ENCODE measurements around the gene CDC20.

The CDC20 gene

DNA sequence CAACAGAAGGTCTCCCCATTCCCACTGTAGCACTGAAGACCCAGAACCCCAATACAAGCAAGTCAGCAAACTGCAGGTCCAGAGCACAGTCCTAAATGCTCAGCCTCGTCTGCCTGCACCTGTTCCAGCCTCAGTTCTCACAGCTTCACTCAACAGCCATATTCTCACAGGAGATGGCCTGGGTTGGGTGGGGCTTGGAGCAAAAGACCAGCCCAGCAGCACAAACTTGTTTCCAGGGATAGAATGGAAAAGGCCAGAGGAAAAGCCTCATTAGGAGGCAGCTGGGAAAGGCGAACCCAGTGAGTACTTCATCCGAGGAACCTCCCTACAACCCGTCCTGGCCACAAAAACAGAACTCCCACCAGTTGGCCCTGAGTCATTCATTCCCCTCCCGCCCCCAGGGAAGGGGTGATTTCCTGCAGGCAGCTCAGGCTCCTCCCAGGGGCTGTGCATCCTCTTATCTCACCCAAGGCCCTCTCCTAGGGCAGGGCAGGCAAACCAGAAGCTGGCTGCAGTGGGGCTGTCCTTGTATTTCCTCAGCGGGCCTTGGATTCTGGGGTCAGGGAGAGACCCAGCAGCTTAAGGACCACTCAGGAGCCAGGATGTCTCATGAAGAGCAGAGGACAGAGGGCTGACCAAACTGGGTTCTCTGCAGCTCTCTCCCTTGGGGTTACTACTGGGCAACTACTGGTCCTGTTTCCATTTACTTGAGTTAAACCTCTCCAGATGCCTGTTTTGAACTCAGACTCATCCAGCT, 28.6 kb upstream of the CDC20 start:
- DNase-seq (ENCODE audit: low read depth in 2 of 2): peak; percentile 58 to 63

- DNase-seq (ENCODE audit: low read depth in 2 of 2): no peak
Measured at GRCh38 chr1:43331688-43332087, 27.1 kb upstream of the CDC20 start.

DNA sequence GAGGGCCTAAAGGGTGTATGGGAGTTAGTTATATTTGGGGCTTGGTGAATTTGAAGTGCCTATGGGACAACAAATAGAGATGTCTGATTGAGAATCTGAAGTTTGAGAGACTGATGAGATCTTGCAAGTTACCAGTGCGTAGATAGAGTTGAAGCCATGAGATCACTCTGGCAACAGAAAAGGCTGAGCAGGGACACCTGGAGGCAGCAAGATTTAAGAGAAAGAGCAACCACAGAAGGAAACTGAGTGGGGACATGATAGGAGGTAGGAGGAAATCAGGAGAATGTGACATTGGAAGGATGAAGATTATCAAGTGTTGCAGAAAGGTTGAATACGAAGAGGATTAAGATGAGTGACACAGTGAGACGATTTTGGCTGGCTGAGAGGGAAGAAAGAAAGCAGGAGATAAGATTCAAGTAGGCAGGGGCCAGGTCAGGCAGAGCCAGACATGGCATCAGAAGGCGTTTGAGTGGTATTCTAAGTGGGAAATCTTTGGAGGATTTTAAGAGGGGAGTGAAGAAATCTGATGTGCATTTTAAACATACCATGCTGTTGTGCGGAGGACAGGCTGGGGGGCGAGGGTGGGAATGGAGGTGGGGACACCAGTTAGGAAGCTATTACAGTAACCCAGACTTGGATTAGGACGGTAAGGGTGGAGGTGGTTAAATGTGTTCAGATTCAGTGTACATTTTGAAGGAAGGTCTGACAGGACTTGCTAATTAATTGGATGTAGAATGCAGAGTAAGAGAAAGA, 24.2 kb upstream of the CDC20 start:
- no peak for DNase-seq (ENCODE audit: low read depth in 2 of 2)

GRCh38 chr1:43337588-43337987, 21.2 kb upstream of the CDC20 start, which contains the start of gene MPL:
MPL (plus strand) TSS chr1:43337818; CDS start chr1:43337849, 31 bp downstream.
- no peak for DNase-seq (ENCODE audit: low read depth in 2 of 2)

GRCh38 chr1:43338001-43338400, 20.8 kb upstream of the CDC20 start:
- DNase-seq (ENCODE audit: low read depth in 2 of 2): no peak

- DNase-seq (ENCODE audit: low read depth in 2 of 2): no peak
Measured at GRCh38 chr1:43339584-43340232, 19.1 kb upstream of the CDC20 start.

- no peak for DNase-seq (ENCODE audit: low read depth in 2 of 2)
Measured at GRCh38 chr1:43340559-43340958, 18.2 kb upstream of the CDC20 start.

DNA sequence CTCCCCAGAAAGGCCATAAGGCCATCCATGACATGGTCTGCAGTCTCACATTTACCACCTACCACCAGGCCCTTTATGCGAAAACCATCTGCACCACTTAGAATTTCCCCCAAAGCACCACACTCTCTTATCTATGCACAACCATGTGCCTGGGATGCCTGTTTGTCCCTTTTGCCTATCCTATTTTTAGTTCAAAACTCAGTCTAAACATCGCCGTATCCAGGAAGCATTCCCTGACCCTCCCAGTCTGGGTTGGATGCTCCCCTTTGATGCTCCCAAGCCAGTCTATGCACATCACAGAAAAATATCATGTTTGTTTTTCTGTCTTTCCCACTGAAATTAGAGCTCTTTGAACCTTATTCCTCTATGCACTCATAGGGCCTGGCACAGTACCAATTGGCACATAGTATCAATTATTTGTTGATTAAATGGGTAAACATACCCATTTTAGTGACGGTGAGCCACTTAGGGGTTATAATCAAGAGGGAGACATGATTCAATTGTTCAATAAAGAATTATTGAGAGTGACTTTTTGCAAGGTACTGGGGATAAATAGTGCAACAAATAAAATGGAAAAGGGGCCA, 14.4 kb upstream of the CDC20 start:
- no peak for DNase-seq (ENCODE audit: low read depth in 2 of 2)

DNA sequence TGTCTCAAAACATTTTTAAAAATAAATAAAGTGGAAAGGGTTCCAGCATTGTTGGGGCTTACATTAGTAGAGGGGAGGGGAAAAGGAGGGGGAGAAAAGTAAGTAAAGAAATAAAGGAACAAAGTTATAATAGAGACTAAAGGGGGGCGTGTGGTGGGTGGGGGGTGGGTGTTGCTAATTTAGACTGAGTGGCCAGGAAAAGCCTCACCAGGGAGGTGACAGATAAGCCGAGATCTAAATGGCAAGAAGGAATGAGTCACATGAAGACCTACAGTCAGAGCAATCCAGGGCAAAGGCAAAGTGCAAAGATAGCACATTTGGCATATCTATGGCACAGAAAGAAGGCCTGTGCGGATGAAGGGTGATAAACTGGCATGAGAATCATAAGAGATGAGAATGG, 13.7 kb upstream of the CDC20 start:
- DNase-seq (ENCODE audit: low read depth in 2 of 2): no peak

DNA sequence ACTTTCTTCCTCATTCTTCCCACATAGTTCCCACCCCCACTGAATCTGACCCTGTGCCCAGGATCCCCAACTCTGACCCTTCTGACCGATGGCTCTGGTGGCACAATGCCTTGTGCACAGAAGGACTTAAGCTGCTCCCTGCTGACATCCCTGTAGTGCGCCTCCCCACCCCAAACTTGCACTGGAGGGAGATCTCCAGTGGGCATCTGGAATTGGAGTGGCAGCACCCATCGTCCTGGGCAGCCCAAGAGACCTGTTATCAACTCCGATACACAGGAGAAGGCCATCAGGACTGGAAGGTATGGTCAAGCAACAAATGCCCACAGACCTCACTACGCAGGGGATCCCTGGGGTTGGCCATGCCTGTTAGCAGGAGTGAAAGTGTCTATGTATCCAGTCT, 12.1 kb upstream of the CDC20 start:
- DNase-seq (ENCODE audit: low read depth in 2 of 2): no peak

- DNase-seq (ENCODE audit: low read depth in 2 of 2): no peak
Measured at GRCh38 chr1:43348343-43348808, 10.4 kb upstream of the CDC20 start.

- DNase-seq (ENCODE audit: low read depth in 2 of 2): peak in 1 of 2 donors; percentile 30
Measured at GRCh38 chr1:43348809-43349593, 9.8 kb upstream of the CDC20 start.

DNA sequence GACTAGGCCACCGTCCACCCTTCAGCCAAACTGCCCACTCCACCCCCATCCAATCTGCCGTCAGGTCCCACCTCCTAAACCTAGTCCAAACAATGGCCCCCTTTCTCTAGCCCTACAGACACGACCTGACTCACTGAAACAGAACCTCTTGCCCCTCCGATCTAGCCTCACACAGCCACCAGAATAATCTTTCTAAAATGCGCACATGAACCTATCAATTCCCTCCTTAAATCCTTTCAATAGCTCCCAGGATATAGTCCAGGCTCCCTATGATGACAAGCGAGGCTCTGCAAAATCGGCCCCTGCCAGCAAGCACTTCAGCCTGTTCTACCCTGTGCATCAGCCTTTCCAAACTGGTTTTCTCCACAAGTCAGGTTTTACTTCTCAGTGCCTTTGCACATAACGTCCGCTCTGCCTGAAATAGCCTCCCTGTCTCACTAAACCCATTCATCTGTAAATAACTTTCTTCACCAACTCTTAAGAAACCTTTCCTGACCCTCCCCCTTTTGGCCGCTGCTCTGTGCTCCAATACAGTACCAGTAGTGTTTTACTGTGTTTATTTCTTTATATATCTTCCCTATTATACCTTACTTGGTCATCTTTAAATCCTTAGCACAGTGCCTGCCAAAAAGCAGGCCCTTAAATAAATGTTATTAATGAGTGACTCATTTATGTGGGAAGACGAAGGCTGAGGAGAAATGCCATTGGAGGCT, 9.0 kb upstream of the CDC20 start:
- DNase-seq (ENCODE audit: low read depth in 2 of 2): no peak

DNA sequence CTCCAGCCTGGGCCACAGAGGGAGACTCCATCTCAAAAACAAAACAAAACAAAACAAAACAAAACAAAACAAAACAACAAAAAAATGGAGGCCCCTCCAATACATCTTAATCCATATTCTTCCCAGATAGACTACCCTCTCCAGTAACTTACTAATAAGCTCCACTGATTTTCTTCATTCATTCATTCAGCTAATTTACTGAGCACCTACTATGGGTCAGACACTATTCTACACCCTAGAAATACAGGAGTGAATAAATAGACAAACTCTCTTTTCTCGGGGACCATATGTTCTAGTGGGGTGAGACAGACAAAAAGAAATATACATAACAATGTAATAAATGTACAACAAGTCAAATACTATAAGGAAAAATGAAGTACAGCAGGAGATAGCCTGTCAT, 7.8 kb upstream of the CDC20 start:
- no peak for DNase-seq (ENCODE audit: low read depth in 2 of 2)

DNA sequence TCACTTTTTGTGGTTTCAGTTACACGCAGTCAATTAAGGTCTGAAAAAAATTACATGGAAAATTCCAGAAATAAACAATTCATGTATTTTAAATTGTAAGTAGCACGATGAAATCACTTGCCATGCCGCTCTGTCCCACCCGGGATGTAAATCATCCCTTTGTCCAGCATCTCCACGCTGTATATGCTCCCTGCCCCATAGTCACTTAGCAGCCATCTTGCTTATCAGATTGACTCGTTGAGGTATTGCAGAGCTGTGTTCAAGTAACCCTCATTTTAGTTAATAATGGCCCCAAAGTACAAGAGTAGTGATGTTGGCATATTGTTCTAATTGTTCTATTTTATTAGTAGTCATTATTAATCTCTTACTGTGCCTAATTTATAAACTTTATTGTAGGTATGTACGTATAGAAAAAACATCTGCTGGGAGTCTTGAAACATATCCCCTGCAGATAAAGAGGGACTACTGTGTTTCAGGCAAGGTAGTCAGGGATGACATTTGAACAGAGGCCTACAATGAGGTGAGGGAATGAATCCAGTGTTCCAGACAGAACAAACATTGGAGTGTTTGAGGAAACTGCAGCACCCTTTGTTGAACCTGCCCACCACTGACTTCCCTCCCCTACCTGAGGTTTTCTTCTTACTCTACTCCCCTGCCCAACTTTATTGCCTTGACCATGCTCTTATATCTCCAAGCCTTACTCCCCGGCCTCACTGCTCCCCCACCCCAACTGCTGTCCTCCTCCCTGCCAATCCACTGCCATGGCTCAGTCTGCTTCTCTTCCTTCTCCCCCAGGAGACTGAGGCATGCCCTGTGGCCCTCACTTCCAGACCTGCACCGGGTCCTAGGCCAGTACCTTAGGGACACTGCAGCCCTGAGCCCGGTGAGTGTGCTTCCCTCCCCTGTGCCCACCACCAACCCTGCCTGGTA, 7.1 kb upstream of the CDC20 start:
- DNase-seq (ENCODE audit: low read depth in 2 of 2): no peak

- DNase-seq (ENCODE audit: low read depth in 2 of 2): no peak
Measured at GRCh38 chr1:43352351-43352705, 6.5 kb upstream of the CDC20 start.

DNA sequence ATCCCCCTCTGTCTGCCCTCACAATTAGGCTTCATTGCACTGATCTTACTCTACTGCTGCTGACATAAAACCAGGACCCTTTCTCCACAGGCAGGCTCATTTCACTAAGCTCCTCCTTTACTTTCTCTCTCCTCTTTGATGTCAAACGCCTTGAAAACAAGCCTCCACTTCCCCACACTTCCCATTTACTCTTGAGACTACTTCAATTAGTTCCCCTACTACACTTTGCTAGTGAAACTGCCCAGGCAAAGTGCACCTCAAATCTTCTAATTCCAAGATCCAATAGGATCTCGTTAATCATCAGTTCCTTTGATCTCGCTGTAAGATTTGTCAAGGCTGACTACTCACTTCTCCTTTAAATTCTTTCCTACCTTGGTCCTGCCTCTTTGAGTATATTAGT, 5.9 kb upstream of the CDC20 start:
- DNase-seq (ENCODE audit: low read depth in 2 of 2): no peak

- no peak for DNase-seq (ENCODE audit: low read depth in 2 of 2)
Measured at GRCh38 chr1:43354471-43354870, 4.3 kb upstream of the CDC20 start.

DNA sequence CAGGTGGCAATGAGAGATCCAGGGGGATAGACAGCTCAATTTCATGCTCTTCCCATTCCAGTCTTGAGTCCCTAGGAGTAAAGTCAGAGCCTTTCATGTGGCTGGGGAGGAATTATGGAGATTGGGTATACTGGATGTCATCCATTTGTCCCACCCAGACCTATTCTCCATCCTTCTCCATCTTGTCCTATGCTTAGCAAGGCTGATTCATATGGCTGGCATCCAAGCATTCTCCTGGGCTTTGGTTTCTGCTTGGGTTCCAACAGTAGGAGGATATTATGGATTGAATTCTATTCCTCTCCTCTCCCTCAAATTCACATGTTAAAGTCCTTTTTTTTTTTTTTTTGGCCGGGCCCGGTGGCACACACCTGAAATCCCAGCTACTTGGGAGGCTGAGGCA, 3.8 kb upstream of the CDC20 start:
- DNase-seq (ENCODE audit: low read depth in 2 of 2): no peak

- DNase-seq (ENCODE audit: low read depth in 2 of 2): no peak
Measured at GRCh38 chr1:43357251-43357650, 1.5 kb upstream of the CDC20 start.

Data from stimulated activated CD4-positive, alpha-beta T cell treated with anti-CD3 and anti-CD28 coated beads, Interleukin-4, amount 100 ng/mL, for 48 hours (primary cell).